GM12874 (cell line): Measurements from ENCODE around the gene SMYD3.

Experiments
- CTCF ChIP-seq: IDR thresholded peaks from 2 replicates; pipeline ENCODE4 v1.5.1; 2011; ENCODE audit warnings: low read depth, mild to moderate bottlenecking, control low read depth, low read length, moderate library complexity; ENCODE audit not compliant: insufficient read depth

Gene SMYD3

GRCh38 chr1:246179401-246179800, 327.7 kb downstream of the SMYD3 start:
- no peak for TF ChIP-seq CTCF

GRCh38 chr1:246178717-246179311, 328.3 kb downstream of the SMYD3 start:
- TF ChIP-seq CTCF = no peak

GRCh38 chr1:246176126-246177024, 330.7 kb downstream of the SMYD3 start:
- TF ChIP-seq CTCF = no peak

GRCh38 chr1:246170574-246171261, 336.4 kb downstream of the SMYD3 start:
- TF ChIP-seq CTCF = no peak

GRCh38 chr1:246169486-246169885, 337.6 kb downstream of the SMYD3 start:
- TF ChIP-seq CTCF = no peak

GRCh38 chr1:246169019-246169418, 338.1 kb downstream of the SMYD3 start:
- no peak for TF ChIP-seq CTCF

GRCh38 chr1:246166841-246167240, 340.2 kb downstream of the SMYD3 start:
- TF ChIP-seq CTCF = no peak
